PC-9 (cell line): Measurements from ENCODE around the gene CALD1.

ENCODE experiments used
- CTCF ChIP-seq: fragments of 200-600 bp; sonication (generic); conservative IDR thresholded peaks from 2 replicates; pipeline ENCODE4 v1.6.1; 2017; ENCODE audit warnings: mixed run types, antibody characterized with exemption, mild to moderate bottlenecking, moderate library complexity
- EZH2 ChIP-seq: fragments of 200-600 bp; sonication (generic); IDR thresholded peaks from 2 replicates; pipeline ENCODE4 v1.8.0; 2017; ENCODE audit warnings: antibody characterized with exemption, low read depth

GRCh38 chr7:134811765-134812164, 32.3 kb downstream of the CALD1 start:
- TF ChIP-seq EZH2 (no peak), CTCF (no peak)
